Measurements from ENCODE around the gene ETS2.

Gene ETS2

GRCh38 chr21:38839328-38840286 lies 33.9 kb downstream of the ETS2 start:
- Histone ChIP-seq H3K4me2 (ENCODE audit: low read depth, low read length, poor library complexity, severe bottlenecking) (no peak overlapping the region), H3K27ac (ENCODE audit: low read depth, low read length) (no peak overlapping the region), H3F3A (ENCODE audit: insufficient read depth) (no peaks in the 10 kb centered on the region), H3K36me3 (ENCODE audit: low read length) (no peaks in the 10 kb centered on the region), H2AFZ (ENCODE audit: low read depth, low read length, severe bottlenecking) (no peak overlapping the region), H3K27me3 (ENCODE audit: low read length) (no peaks in the 10 kb centered on the region), H3K79me2 (ENCODE audit: insufficient read depth, low read length) (no peaks in the 10 kb centered on the region), H3K4me3 (ENCODE audit: insufficient read depth, low read length, poor library complexity, severe bottlenecking) (no peak overlapping the region), H3K9ac (ENCODE audit: low read length) (no peak overlapping the region), H4K20me1 (ENCODE audit: low read depth, low read length) (no peaks in the 10 kb centered on the region), H3K9me2 (replicated peaks; ENCODE audit: insufficient read depth, low read length) (no peaks in the 10 kb centered on the region), H3K9me3 (ENCODE audit: insufficient read depth, low read length) (no peaks in the 10 kb centered on the region)
- TF ChIP-seq EZH2phosphoT487 (conservative IDR thresholded peaks at IDR 0.05; ENCODE audit: low read length) = no peak
- TF ChIP-seq, protein P1, sequence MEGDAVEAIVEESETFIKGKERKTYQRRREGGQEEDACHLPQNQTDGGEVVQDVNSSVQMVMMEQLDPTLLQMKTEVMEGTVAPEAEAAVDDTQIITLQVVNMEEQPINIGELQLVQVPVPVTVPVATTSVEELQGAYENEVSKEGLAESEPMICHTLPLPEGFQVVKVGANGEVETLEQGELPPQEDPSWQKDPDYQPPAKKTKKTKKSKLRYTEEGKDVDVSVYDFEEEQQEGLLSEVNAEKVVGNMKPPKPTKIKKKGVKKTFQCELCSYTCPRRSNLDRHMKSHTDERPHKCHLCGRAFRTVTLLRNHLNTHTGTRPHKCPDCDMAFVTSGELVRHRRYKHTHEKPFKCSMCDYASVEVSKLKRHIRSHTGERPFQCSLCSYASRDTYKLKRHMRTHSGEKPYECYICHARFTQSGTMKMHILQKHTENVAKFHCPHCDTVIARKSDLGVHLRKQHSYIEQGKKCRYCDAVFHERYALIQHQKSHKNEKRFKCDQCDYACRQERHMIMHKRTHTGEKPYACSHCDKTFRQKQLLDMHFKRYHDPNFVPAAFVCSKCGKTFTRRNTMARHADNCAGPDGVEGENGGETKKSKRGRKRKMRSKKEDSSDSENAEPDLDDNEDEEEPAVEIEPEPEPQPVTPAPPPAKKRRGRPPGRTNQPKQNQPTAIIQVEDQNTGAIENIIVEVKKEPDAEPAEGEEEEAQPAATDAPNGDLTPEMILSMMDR (IDR thresholded peaks at IDR 0.05; ENCODE audit: insufficient read depth, low read length, poor library complexity, severe bottlenecking) = no peak

GRCh38 chr21:38840456-38841300 lies 34.9 kb downstream of the ETS2 start:
- Histone ChIP-seq H4K20me1 (ENCODE audit: low read depth, low read length) (no peaks in the 10 kb centered on the region), H3K27me3 (ENCODE audit: low read length) (peaks cover 2% of the 10 kb centered on the region; the same call in 1 of the 2 replicates), H2AFZ (ENCODE audit: low read depth, low read length, severe bottlenecking) (no peak overlapping the region), H3K9ac (ENCODE audit: low read length) (no peak overlapping the region), H3K4me2 (ENCODE audit: low read depth, low read length, poor library complexity, severe bottlenecking) (no peak overlapping the region), H3K27ac (ENCODE audit: low read depth, low read length) (no peak overlapping the region), H3K4me3 (ENCODE audit: insufficient read depth, low read length, poor library complexity, severe bottlenecking) (no peak overlapping the region), H3K9me2 (replicated peaks; ENCODE audit: insufficient read depth, low read length) (no peaks in the 10 kb centered on the region), H3K9me3 (ENCODE audit: insufficient read depth, low read length) (no peaks in the 10 kb centered on the region), H3K79me2 (ENCODE audit: insufficient read depth, low read length) (no peaks in the 10 kb centered on the region), H3F3A (ENCODE audit: insufficient read depth) (no peaks in the 10 kb centered on the region), H3K36me3 (ENCODE audit: low read length) (no peaks in the 10 kb centered on the region)
- TF ChIP-seq, protein P1 (IDR thresholded peaks at IDR 0.05; ENCODE audit: insufficient read depth, low read length, poor library complexity, severe bottlenecking) = no peak
- TF ChIP-seq EZH2phosphoT487 (conservative IDR thresholded peaks at IDR 0.05; ENCODE audit: low read length) = no peak

- Histone ChIP-seq H3K9ac (ENCODE audit: low read length) (no peak overlapping the region), H3K9me3 (ENCODE audit: insufficient read depth, low read length) (no peaks in the 10 kb centered on the region), H3K27ac (ENCODE audit: low read depth, low read length) (no peak overlapping the region), H3K4me2 (ENCODE audit: low read depth, low read length, poor library complexity, severe bottlenecking) (no peak overlapping the region), H3K79me2 (ENCODE audit: insufficient read depth, low read length) (no peaks in the 10 kb centered on the region), H4K20me1 (ENCODE audit: low read depth, low read length) (no peaks in the 10 kb centered on the region), H3K9me2 (replicated peaks; ENCODE audit: insufficient read depth, low read length) (no peaks in the 10 kb centered on the region), H2AFZ (ENCODE audit: low read depth, low read length, severe bottlenecking) (no peak overlapping the region), H3K27me3 (ENCODE audit: low read length) (peaks cover 2% of the 10 kb centered on the region; the same call in 1 of the 2 replicates), H3K4me3 (ENCODE audit: insufficient read depth, low read length, poor library complexity, severe bottlenecking) (no peak overlapping the region), H3K36me3 (ENCODE audit: low read length) (no peaks in the 10 kb centered on the region), H3F3A (ENCODE audit: insufficient read depth) (no peaks in the 10 kb centered on the region)
- TF ChIP-seq, protein P1 (IDR thresholded peaks at IDR 0.05; ENCODE audit: insufficient read depth, low read length, poor library complexity, severe bottlenecking) = no peak
- no peak for TF ChIP-seq EZH2phosphoT487 (conservative IDR thresholded peaks at IDR 0.05; ENCODE audit: low read length)
These were observed 35.7 kb downstream of the ETS2 start for GRCh38 chr21:38841472-38841871.
